ENCODE measurements around the gene CAMTA1. TPM values are rescaled to one million over a fixed set of nuclear protein-coding genes. Genes with fewer than 3 reads are reported as not detected.

The CAMTA1 gene
- total RNA-seq, 1 experiment from 2014 or later: 50.3 TPM

- Mint-ChIP-seq H3K27me3 (ENCODE audit: unreplicated experiment) (peaks cover 85% of the 10 kb centered on the region), H3K4me1 (ENCODE audit: low read depth, unreplicated experiment) (no peaks in the 10 kb centered on the region), H3K9me3 (ENCODE audit: low read depth, unreplicated experiment) (no peaks in the 10 kb centered on the region), H3K36me3 (ENCODE audit: insufficient read depth, unreplicated experiment) (no peaks in the 10 kb centered on the region), H3K4me3 (ENCODE audit: low read depth, unreplicated experiment) (no peak overlapping the region), H3K27ac (ENCODE audit: unreplicated experiment) (no peak overlapping the region)
- DNase-seq: no peak
- intact Hi-C loops (cut with micrococcal nuclease; ENCODE audit: unreplicated experiment): no loop called here
- TF ChIP-seq CTCF (IDR thresholded peaks at IDR 0.05; ENCODE audit: unreplicated experiment): no peak
- no TSS peak for BruUV-seq (replicated peaks)
- CTCF ChIA-PET: no interaction called here
Observed at GRCh38 chr1:7615138-7615537, 829.9 kb downstream of the CAMTA1 start.

GRCh38 chr1:7616076-7616832 is 831.0 kb downstream of the CAMTA1 start:
- CTCF ChIA-PET: no interaction called here
- Mint-ChIP-seq H3K4me3 (ENCODE audit: low read depth, unreplicated experiment) (no peak overlapping the region), H3K4me1 (ENCODE audit: low read depth, unreplicated experiment) (peaks cover 9% of the 10 kb centered on the region), H3K9me3 (ENCODE audit: low read depth, unreplicated experiment) (no peaks in the 10 kb centered on the region), H3K36me3 (ENCODE audit: insufficient read depth, unreplicated experiment) (peaks cover 6% of the 10 kb centered on the region), H3K27me3 (ENCODE audit: unreplicated experiment) (peaks cover 96% of the 10 kb centered on the region), H3K27ac (ENCODE audit: unreplicated experiment) (no peak overlapping the region)
- TF ChIP-seq CTCF (IDR thresholded peaks at IDR 0.05; ENCODE audit: unreplicated experiment): no peak
- BruUV-seq (replicated peaks): no TSS peak
- intact Hi-C loops (cut with micrococcal nuclease; ENCODE audit: unreplicated experiment): no loop called here
- DNase-seq: peak; percentile 42

DNA sequence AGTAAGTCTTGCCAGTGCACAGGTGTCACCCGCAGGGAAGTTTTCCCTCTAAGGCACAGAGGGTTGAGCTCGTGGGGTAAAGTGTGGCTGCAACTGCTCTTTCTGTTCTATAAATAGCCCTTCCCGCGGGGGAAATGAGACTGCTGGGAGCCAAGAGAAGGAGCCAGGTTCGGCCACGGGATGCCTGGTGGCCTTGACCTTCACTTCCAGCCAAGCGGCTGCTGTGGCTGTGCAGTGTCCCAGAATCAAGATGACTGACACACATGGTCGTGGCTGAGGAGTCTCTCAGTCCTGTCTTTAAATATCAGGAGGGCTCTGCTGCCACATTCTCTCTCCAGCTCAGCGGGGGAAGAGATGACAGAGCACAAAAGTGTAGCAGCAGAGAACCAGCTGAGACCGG is 831.7 kb downstream of the CAMTA1 start:
- TF ChIP-seq CTCF (IDR thresholded peaks at IDR 0.05; ENCODE audit: unreplicated experiment): no peak
- no peaks in the 10 kb centered on the region for H3K9me3 Mint-ChIP-seq (ENCODE audit: low read depth, unreplicated experiment)
- H3K27me3 Mint-ChIP-seq (ENCODE audit: unreplicated experiment): peaks cover 95% of the 10 kb centered on the region
- H3K36me3 Mint-ChIP-seq (ENCODE audit: insufficient read depth, unreplicated experiment): peaks cover 6% of the 10 kb centered on the region
- no TSS peak for BruUV-seq (replicated peaks)
- H3K4me3 Mint-ChIP-seq (ENCODE audit: low read depth, unreplicated experiment): no peak overlapping the region
- peaks cover 9% of the 10 kb centered on the region for H3K4me1 Mint-ChIP-seq (ENCODE audit: low read depth, unreplicated experiment)
- CTCF ChIA-PET: no interaction called here
- intact Hi-C loops (cut with micrococcal nuclease; ENCODE audit: unreplicated experiment): no loop called here
- no peak overlapping the region for H3K27ac Mint-ChIP-seq (ENCODE audit: unreplicated experiment)
- DNase-seq: no peak

DNA sequence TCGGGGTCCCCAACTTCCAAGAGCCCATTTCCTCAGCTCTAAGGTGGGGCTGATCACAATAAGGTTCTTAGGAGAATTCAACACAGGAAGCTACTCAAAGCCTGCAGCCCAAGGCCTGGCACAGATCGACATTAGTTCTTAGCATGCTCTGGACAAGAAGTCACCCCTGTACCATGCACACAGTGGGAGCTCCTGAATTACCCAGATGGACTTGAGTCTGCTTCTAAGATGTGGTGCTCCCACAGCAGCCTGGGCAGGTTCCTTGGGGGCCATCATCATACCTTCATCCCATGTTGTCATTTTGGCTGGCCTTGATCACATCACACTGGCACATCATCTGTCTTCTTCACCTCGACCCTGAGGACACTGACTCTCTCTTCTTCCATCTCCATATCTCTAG is 832.6 kb downstream of the CAMTA1 start:
- DNase-seq: no peak
- Mint-ChIP-seq H3K9me3 (ENCODE audit: low read depth, unreplicated experiment) (no peaks in the 10 kb centered on the region), H3K4me3 (ENCODE audit: low read depth, unreplicated experiment) (no peak overlapping the region), H3K27me3 (ENCODE audit: unreplicated experiment) (peaks cover 95% of the 10 kb centered on the region), H3K27ac (ENCODE audit: unreplicated experiment) (no peak overlapping the region), H3K36me3 (ENCODE audit: insufficient read depth, unreplicated experiment) (peaks cover 6% of the 10 kb centered on the region), H3K4me1 (ENCODE audit: low read depth, unreplicated experiment) (peaks cover 9% of the 10 kb centered on the region)
- CTCF ChIA-PET: no interaction called here
- intact Hi-C loops (cut with micrococcal nuclease; ENCODE audit: unreplicated experiment): no loop called here
- TF ChIP-seq CTCF (IDR thresholded peaks at IDR 0.05; ENCODE audit: unreplicated experiment): no peak
- no TSS peak for BruUV-seq (replicated peaks)
